Sigmoid colon (tissue), 4 donors: ENCODE data around the gene FNDC11.

ENCODE experiments used
- CTCF ChIP-seq, 4 experiments: fragments of 450-650 bp in 3 of 4; fragments of 200-600 bp in 1 of 4; IDR thresholded peaks; one replicate each; pipeline ENCODE4 v1.5.1; 2016 to 2019; ENCODE audit warnings: antibody characterized with exemption in 4 of 4, mild to moderate bottlenecking in 3 of 4, moderate library complexity in 2 of 4
- EP300 ChIP-seq, 4 donors: sonication (generic); formaldehyde crosslinking; IDR thresholded peaks; one replicate each; pipeline ENCODE4 v1.6.1; 2017; ENCODE audit warnings: antibody characterized with exemption in 4 of 4

- no peak for TF ChIP-seq CTCF (IDR thresholded peaks at IDR 0.05)
- TF ChIP-seq EP300 (IDR thresholded peaks at IDR 0.05) = no peak
These were observed 36.3 kb upstream of the FNDC11 start for GRCh38 chr20:63517376-63518309.
